SK-N-SH (cell line): ENCODE measurements around the gene MCM9.

ENCODE experiments used
- CHD2 ChIP-seq: fragments of 150-350 bp; IDR thresholded peaks from 2 replicates; pipeline ENCODE4 v1.6.1; 2018; ENCODE audit warnings: low read length; ENCODE audit not compliant: partially characterized antibody
- FOXJ3 ChIP-seq: sonication (generic); formaldehyde crosslinking; IDR thresholded peaks from 2 replicates; pipeline ENCODE4 v1.5.1; 2020; ENCODE audit warnings: mild to moderate bottlenecking, missing genetic modification reagents
- GATA2 ChIP-seq: sonication (generic); formaldehyde crosslinking; IDR thresholded peaks from 2 replicates; pipeline ENCODE4 v1.5.0; 2020; ENCODE audit warnings: mild to moderate bottlenecking, missing genetic modification reagents
- JUND ChIP-seq: IDR thresholded peaks from 2 replicates; pipeline ENCODE4 v1.4.0; 2012
- RFX5 ChIP-seq: IDR thresholded peaks from 2 replicates; pipeline ENCODE4 v1.6.1; 2012; ENCODE audit warnings: mild to moderate bottlenecking, improper control_type of control experiment, low read length
- TAF1 ChIP-seq: IDR thresholded peaks from 2 replicates; pipeline ENCODE4 v1.6.1; 2012; ENCODE audit warnings: low read depth, mild to moderate bottlenecking, low read length, moderate library complexity, borderline replicate concordance
- TF ChIP-seq, protein P1 (sequence below): fragments of 200-600 bp; sonication (generic); IDR thresholded peaks from 2 replicates; pipeline ENCODE4 v1.6.1; 2017; ENCODE audit warnings: antibody characterized with exemption, mild to moderate bottlenecking, moderate library complexity
- TF ChIP-seq, protein P2 (sequence below): IDR thresholded peaks from 2 replicates; pipeline ENCODE4 v1.4.0; 2012; ENCODE audit warnings: low read depth

DNA sequence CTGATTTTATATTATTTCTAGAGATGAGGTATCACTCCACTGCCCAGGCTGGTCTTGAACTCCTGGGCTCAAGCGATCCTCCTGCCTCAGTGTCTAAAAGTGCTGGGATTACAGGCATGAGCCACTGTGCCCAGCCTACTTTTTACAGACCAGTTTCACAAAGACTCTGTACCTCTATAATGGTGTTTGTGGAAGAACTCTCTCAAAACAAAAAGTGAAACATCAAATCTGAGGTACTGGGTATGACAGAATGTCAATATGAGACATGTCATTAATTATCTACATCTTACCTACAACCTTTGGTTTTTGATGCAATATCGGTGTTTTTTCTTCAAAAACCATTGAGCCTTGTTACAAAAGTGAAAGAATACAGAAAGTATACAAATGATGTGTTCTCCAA lies 49.4 kb upstream of the MCM9 start:
- TF ChIP-seq, protein P1, sequence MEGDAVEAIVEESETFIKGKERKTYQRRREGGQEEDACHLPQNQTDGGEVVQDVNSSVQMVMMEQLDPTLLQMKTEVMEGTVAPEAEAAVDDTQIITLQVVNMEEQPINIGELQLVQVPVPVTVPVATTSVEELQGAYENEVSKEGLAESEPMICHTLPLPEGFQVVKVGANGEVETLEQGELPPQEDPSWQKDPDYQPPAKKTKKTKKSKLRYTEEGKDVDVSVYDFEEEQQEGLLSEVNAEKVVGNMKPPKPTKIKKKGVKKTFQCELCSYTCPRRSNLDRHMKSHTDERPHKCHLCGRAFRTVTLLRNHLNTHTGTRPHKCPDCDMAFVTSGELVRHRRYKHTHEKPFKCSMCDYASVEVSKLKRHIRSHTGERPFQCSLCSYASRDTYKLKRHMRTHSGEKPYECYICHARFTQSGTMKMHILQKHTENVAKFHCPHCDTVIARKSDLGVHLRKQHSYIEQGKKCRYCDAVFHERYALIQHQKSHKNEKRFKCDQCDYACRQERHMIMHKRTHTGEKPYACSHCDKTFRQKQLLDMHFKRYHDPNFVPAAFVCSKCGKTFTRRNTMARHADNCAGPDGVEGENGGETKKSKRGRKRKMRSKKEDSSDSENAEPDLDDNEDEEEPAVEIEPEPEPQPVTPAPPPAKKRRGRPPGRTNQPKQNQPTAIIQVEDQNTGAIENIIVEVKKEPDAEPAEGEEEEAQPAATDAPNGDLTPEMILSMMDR = no peak
- TF ChIP-seq JUND (no peak), RFX5 (no peak), TAF1 (no peak), FOXJ3 (CRISPR knock-in tag) (no peak), GATA2 (no peak), CHD2 (no peak)
- TF ChIP-seq, protein P2, sequence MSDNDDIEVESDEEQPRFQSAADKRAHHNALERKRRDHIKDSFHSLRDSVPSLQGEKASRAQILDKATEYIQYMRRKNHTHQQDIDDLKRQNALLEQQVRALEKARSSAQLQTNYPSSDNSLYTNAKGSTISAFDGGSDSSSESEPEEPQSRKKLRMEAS = no peak
